HFFc6 (cell line): Measurements from ENCODE around the gene TAPT1. TPM values are rescaled to one million over a fixed set of nuclear protein-coding genes. Genes with fewer than 3 reads are reported as not detected.

ENCODE experiments used
- DNase-seq: peaks from one replicate; pipeline ENCODE4 v3.0.0-alpha.2; 2018
- H3K27ac Mint-ChIP-seq: 2 replicates; pipeline ENCODE4 v1.8.0; 2020; ENCODE audit warnings: mild to moderate bottlenecking, mixed read lengths
- H3K27me3 Mint-ChIP-seq: 2 replicates; pipeline ENCODE4 v1.8.0; 2021; ENCODE audit warnings: mild to moderate bottlenecking, moderate library complexity, mixed read lengths; ENCODE audit not compliant: insufficient read depth
- H3K36me3 Mint-ChIP-seq: 2 replicates; pipeline ENCODE4 v1.8.0; 2021; ENCODE audit warnings: low read depth, mixed read lengths
- H3K4me1 Mint-ChIP-seq: 2 replicates; pipeline ENCODE4 v1.8.0; 2020; ENCODE audit warnings: low read depth, mixed read lengths
- H3K4me3 Mint-ChIP-seq: 2 replicates; pipeline ENCODE4 v1.8.0; 2020; ENCODE audit warnings: mild to moderate bottlenecking, moderate library complexity, mixed read lengths
- H3K9me3 Mint-ChIP-seq: 2 replicates; pipeline ENCODE4 v1.8.0; 2020; ENCODE audit warnings: mild to moderate bottlenecking, mixed read lengths
- total RNA-seq, 6 experiments: library from RNA; stranded (reverse); fragmentation: NEBNext Ultra II Directional; extraction: Animal tissue kit (Norgen Biotek cat#: 25700); gene quantifications; 2 replicates in 1 of 6; 3 replicates in 5 of 6; pipeline ENCODE4 v1.2.3, GENCODE V29; 2021
- TF ChIP-seq, protein P1 (sequence below): fragments of 200-600 bp; sonication (generic); IDR thresholded peaks from 2 replicates; pipeline ENCODE4 v1.5.0; 2021; ENCODE audit warnings: antibody characterized with exemption, mild to moderate bottlenecking

Gene TAPT1
- total RNA-seq, 6 experiments from 2014 or later = 11.8 to 17.9 (median 15.3) TPM

- TF ChIP-seq, protein P1, sequence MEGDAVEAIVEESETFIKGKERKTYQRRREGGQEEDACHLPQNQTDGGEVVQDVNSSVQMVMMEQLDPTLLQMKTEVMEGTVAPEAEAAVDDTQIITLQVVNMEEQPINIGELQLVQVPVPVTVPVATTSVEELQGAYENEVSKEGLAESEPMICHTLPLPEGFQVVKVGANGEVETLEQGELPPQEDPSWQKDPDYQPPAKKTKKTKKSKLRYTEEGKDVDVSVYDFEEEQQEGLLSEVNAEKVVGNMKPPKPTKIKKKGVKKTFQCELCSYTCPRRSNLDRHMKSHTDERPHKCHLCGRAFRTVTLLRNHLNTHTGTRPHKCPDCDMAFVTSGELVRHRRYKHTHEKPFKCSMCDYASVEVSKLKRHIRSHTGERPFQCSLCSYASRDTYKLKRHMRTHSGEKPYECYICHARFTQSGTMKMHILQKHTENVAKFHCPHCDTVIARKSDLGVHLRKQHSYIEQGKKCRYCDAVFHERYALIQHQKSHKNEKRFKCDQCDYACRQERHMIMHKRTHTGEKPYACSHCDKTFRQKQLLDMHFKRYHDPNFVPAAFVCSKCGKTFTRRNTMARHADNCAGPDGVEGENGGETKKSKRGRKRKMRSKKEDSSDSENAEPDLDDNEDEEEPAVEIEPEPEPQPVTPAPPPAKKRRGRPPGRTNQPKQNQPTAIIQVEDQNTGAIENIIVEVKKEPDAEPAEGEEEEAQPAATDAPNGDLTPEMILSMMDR = no peak
- no peak overlapping the region for H3K4me3 Mint-ChIP-seq
- no peaks in the 10 kb centered on the region for H3K9me3 Mint-ChIP-seq
- no peak overlapping the region for H3K27ac Mint-ChIP-seq
- DNase-seq = no peak
- no peaks in the 10 kb centered on the region for H3K36me3 Mint-ChIP-seq
- H3K27me3 Mint-ChIP-seq = peaks cover 26% of the 10 kb centered on the region
- H3K4me1 Mint-ChIP-seq = no peaks in the 10 kb centered on the region
These were observed 115.5 kb downstream of the TAPT1 start for GRCh38 chr4:16110661-16111290.

Other genes with a start within 250 kb of the TAPT1 start
- gene PROM1, start 142.4 kb downstream of the TAPT1 start, total RNA-seq = under 1 TPM in 1 of 6 experiments, not detected in 5; 0.28 TPM